Gastrocnemius medialis (tissue), 4 donors: ENCODE data around the gene SLC37A1. TPM values are rescaled to one million over a fixed set of nuclear protein-coding genes. Genes with fewer than 3 reads are reported as not detected.
"Not testable (repeated sequence)": the region's sequence is repeated elsewhere in the genome, so short reads cannot be mapped to it uniquely, and the experiment has no call there.

Experiments
- ATAC-seq, 2 donors: fragments of 150-250 bp; one replicate each; pipeline ENCODE4 v1.9.1; 2016
- DNase-seq, 2 donors: peaks; one replicate each; pipeline ENCODE4 v3.0.0-alpha.2; 2019
- H3K27ac ChIP-seq, 4 donors: fragments of 200-600 bp; sonication (generic); 1 replicate in 1 of 4; 2 replicates in 3 of 4; pipeline ENCODE4 v1.5.1; 2016 to 2018; ENCODE audit warnings: mild to moderate bottlenecking in 2 of 4, moderate library complexity in 1 of 4
- H3K27me3 ChIP-seq, 3 donors: fragments of 200-600 bp; sonication (generic) in 2 of 3; 1 replicate in 1 of 3; 2 replicates in 2 of 3; pipeline versions ENCODE4 v1.5.1 to v1.6.0; 2016 to 2019; ENCODE audit warnings: mild to moderate bottlenecking in 1 of 3, moderate library complexity in 1 of 3
- H3K36me3 ChIP-seq, 2 donors: fragments of 200-600 bp; sonication (generic) in 1 of 2; one replicate each; pipeline ENCODE4 v1.5.1; 2017 to 2018
- H3K4me1 ChIP-seq, 2 donors: fragments of 200-600 bp; sonication (generic) in 1 of 2; one replicate each; pipeline ENCODE4 v1.5.1; 2016 to 2017; ENCODE audit warnings: mild to moderate bottlenecking in 2 of 2
- H3K4me3 ChIP-seq, 4 donors: fragments of 200-600 bp; sonication (generic) in 3 of 4; 1 replicate in 1 of 4; 2 replicates in 3 of 4; pipeline ENCODE4 v1.5.1; 2016 to 2019; ENCODE audit warnings: mild to moderate bottlenecking in 2 of 4
- H3K9me3 ChIP-seq, 3 donors: fragments of 200-600 bp; sonication (generic) in 2 of 3; 1 replicate in 1 of 3; 2 replicates in 2 of 3; pipeline ENCODE4 v1.5.1; 2016 to 2019
- POLR2A ChIP-seq, 2 donors: fragments of 450-650 bp; IDR thresholded peaks; one replicate each; pipeline ENCODE4 v1.6.1; 2017; ENCODE audit warnings: antibody characterized with exemption in 2 of 2, mild to moderate bottlenecking in 2 of 2, moderate library complexity in 2 of 2
- in situ Hi-C, 4 donors: fragments of 200-750 bp; cut with MboI; loops; one replicate each; pipeline versions ENCODE4 v1.15.0 to v1.8.0; 2017; ENCODE audit warnings: low sequenced_read_pairs in 4 of 4
- intact Hi-C: fragments of 100-400 bp; cut with DNase I; formaldehyde crosslinking; loops from one replicate; pipeline ENCODE4 v1.15.1; 2023; ENCODE audit warnings: low total_unique reads
- total RNA-seq, 4 donors: library from RNA; depleted of rRNA; stranded (reverse); fragments of >200 nt; gene quantifications; one replicate each; pipeline versions ENCODE4 v1.1.0 to v1.2.3, GENCODE V29; 2016
- TF ChIP-seq, protein P1 (sequence below), 5 experiments: fragments of 450-650 bp in 3 of 5; fragments of 200-600 bp in 2 of 5; sonication (generic) in 2 of 5; IDR thresholded peaks in 4 of 5; conservative IDR thresholded peaks in 1 of 5; 1 replicate in 4 of 5; 2 replicates in 1 of 5; pipeline ENCODE4 v1.5.1; 2016 to 2019; ENCODE audit warnings: antibody characterized with exemption in 5 of 5, mild to moderate bottlenecking in 3 of 5, moderate library complexity in 3 of 5

Gene SLC37A1
- total RNA-seq, 4 donors from 2014 or later: 8.3 to 16.1 (median 12.4) TPM

DNA sequence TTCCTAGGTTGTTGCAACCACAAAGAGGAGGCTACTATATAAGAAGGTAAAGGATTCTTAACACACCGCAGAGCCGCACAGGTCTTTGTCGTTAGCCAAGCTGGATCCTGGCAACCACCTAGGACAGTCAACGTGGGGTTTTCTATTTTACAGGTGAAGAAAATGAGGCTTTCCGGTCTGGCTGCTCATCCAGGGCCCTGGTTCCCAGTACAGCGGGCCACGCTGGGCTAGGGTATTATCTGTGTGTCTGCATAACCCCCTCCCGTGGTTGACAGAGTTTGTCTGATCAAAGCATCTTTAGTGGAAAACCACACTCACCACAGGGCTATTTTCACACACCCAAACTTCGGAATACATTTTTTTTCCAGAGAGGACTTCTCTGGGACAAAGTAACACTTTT, 100.7 kb downstream of the SLC37A1 start:
- ATAC-seq: no peak
- Histone ChIP-seq H3K9me3 (no peaks in the 10 kb centered on the region), H3K4me1 (no peaks in the 10 kb centered on the region), H3K4me3 (no peak overlapping the region), H3K27ac (no peak overlapping the region), H3K27me3 (peaks cover 20 to 27% (median 26%) of the 10 kb centered on the region in 3 donors), H3K36me3 (no peaks in the 10 kb centered on the region)
- TF ChIP-seq POLR2A (IDR thresholded peaks at IDR 0.05): no peak
- TF ChIP-seq, protein P1, sequence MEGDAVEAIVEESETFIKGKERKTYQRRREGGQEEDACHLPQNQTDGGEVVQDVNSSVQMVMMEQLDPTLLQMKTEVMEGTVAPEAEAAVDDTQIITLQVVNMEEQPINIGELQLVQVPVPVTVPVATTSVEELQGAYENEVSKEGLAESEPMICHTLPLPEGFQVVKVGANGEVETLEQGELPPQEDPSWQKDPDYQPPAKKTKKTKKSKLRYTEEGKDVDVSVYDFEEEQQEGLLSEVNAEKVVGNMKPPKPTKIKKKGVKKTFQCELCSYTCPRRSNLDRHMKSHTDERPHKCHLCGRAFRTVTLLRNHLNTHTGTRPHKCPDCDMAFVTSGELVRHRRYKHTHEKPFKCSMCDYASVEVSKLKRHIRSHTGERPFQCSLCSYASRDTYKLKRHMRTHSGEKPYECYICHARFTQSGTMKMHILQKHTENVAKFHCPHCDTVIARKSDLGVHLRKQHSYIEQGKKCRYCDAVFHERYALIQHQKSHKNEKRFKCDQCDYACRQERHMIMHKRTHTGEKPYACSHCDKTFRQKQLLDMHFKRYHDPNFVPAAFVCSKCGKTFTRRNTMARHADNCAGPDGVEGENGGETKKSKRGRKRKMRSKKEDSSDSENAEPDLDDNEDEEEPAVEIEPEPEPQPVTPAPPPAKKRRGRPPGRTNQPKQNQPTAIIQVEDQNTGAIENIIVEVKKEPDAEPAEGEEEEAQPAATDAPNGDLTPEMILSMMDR (IDR thresholded peaks at IDR 0.05 in 4 of 5, conservative IDR thresholded peaks at IDR 0.05 in 1 of 5): no peak
- intact Hi-C loops (no loop called here), in situ Hi-C loops (loop anchor here in 1 of 4 donors (25.0 kb wide), 1 partner anchor 198 kb away; no protein-coding TSS in a partner anchor)
- DNase-seq: no peak

DNA sequence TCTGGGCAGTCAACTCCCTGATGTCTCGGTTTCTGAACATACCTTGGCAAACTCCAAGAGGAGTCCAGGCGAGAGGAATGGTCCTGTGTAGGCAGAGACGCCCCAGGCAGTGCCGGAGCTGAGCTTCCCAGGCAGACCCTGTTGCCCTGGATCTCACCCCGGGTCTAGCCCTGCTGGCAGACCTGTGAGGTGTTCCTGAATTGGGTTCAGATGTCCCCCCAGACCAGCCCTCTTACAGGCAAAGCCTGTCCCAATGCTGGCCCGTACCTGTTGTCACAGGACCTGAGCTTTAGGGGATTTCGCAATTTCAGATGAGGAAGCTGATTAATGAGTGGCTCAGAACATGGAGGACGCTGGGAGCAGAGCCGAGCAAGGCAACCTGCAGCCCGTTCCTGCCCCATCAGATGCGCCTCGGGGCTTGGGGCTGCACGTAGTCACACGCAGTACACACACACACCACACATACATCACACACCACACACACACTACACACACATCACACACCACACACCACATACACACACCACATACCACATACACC, 101.2 kb downstream of the SLC37A1 start:
- in situ Hi-C loops: loop anchor here in 1 of 4 donors (25.0 kb wide), 1 partner anchor 197 kb away; no protein-coding TSS in a partner anchor
- H3K4me3 ChIP-seq: no peak overlapping the region
- no peaks in the 10 kb centered on the region for H3K9me3 ChIP-seq
- no peak for ATAC-seq
- H3K36me3 ChIP-seq: no peaks in the 10 kb centered on the region
- intact Hi-C loops: no loop called here
- H3K4me1 ChIP-seq: no peaks in the 10 kb centered on the region
- no peak for DNase-seq
- TF ChIP-seq, protein P1 (IDR thresholded peaks at IDR 0.05 in 4 of 5, conservative IDR thresholded peaks at IDR 0.05 in 1 of 5): no peak
- no peak for TF ChIP-seq POLR2A (IDR thresholded peaks at IDR 0.05)
- peaks cover 25 to 31% (median 29%) of the 10 kb centered on the region in 3 donors for H3K27me3 ChIP-seq
- no peak overlapping the region for H3K27ac ChIP-seq

DNA sequence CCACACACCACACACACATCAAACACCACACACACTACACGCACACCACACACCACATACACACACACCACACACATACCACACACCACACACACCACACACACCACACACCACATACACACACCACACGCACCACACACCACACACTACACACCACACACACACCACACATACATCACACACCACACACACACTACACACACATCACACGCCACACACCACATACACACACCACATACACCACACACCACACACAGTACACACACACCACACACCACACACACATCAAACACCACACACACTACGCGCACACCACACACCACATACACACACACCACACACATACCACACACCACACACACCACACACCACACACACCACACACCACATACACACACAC, 101.7 kb downstream of the SLC37A1 start:
- H3K4me3 ChIP-seq, H3K9me3 ChIP-seq, H3K36me3 ChIP-seq, H3K27ac ChIP-seq, H3K4me1 ChIP-seq, intact Hi-C loops, DNase-seq, ATAC-seq: not testable (repeated sequence)
- in situ Hi-C loops: loop anchor here in 1 of 4 donors (25.0 kb wide), 1 partner anchor 197 kb away; no protein-coding TSS in a partner anchor
- H3K27me3 ChIP-seq: peaks cover 26 to 36% (median 32%) of the 10 kb centered on the region in 3 donors

DNA sequence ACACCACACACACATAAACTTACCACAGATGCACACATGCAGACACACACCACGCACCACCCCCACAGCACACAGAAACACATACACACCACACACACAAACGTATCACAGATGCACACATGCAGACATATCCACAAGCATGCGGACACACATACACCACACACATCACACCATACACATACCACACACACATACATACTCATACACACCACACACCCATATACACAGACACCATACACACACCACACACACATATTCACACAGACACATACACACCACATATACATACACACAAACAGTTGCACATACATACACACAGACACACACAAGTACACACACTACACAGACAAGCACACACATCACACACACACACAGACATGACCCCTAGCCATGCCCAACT, 102.3 kb downstream of the SLC37A1 start:
- in situ Hi-C loops (loop anchor here in 1 of 4 donors (25.0 kb wide), 1 partner anchor 196 kb away; no protein-coding TSS in a partner anchor), intact Hi-C loops (no loop called here)
- peaks cover 26 to 40% (median 37%) of the 10 kb centered on the region in 3 donors for H3K27me3 ChIP-seq
- no peak overlapping the region for H3K4me3 ChIP-seq
- no peaks in the 10 kb centered on the region for H3K9me3 ChIP-seq
- no peaks in the 10 kb centered on the region for H3K4me1 ChIP-seq
- H3K36me3 ChIP-seq: no peaks in the 10 kb centered on the region
- TF ChIP-seq POLR2A (IDR thresholded peaks at IDR 0.05): no peak
- TF ChIP-seq, protein P1 (IDR thresholded peaks at IDR 0.05 in 4 of 5, conservative IDR thresholded peaks at IDR 0.05 in 1 of 5): no peak
- ATAC-seq (no peak), DNase-seq (no peak)
- H3K27ac ChIP-seq: no peak overlapping the region

DNA sequence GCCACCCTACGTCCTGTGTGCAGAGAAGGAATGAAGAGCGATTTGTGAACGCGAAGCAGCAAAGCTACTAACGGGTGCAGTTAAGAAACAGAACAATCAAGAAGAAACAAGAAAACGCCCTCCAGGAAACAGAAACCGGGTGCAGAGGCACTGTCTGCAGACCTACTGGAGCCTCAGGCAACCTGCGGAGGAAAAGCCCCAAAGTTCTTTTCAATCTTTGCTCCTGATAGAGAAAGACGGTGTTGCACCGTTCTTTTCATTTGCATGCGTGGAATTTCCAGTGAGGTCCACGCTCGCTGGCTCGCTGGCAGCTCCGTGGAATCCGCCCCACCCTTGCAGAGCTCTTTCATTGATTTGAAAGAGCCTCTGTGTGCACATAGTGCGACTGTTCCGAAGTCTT, 102.8 kb downstream of the SLC37A1 start:
- H3K9me3 ChIP-seq: no peaks in the 10 kb centered on the region
- DNase-seq (no peak), ATAC-seq (no peak)
- no peaks in the 10 kb centered on the region for H3K36me3 ChIP-seq
- no peak overlapping the region for H3K27ac ChIP-seq
- in situ Hi-C loops: loop anchor here in 1 of 4 donors (25.0 kb wide), 1 partner anchor 196 kb away; no protein-coding TSS in a partner anchor
- H3K27me3 ChIP-seq: peaks cover 26 to 42% (median 40%) of the 10 kb centered on the region in 3 donors
- H3K4me1 ChIP-seq: no peaks in the 10 kb centered on the region
- TF ChIP-seq POLR2A (IDR thresholded peaks at IDR 0.05): no peak
- TF ChIP-seq, protein P1 (IDR thresholded peaks at IDR 0.05 in 4 of 5, conservative IDR thresholded peaks at IDR 0.05 in 1 of 5): no peak
- intact Hi-C loops: no loop called here
- no peak overlapping the region for H3K4me3 ChIP-seq
